ENCODE measurements around the gene ZNF425. TPM values are rescaled to one million over a fixed set of nuclear protein-coding genes. Genes with fewer than 3 reads are reported as not detected.

ZNF425 gene
- total and polyA plus RNA-seq, 9 of the 15 experiments (the other 6 are each of a cell fraction or from before 2014, with no cell fraction given) = 0.03 to 0.89 (median 0.54) TPM

GRCh38 chr7:149166142-149166541 is 40.0 kb upstream of the ZNF425 start:
- no peak overlapping the region for H3K27ac ChIP-seq (ENCODE audit: extremely low read depth, low read depth, low read length)
- DNase-seq (ENCODE audit: extremely low read depth in 1 of 4, low spot score in 3 of 4) = no peak
- peak; percentile 29; the same call in 2 of the 3 replicates for ATAC-seq
- no peaks in the 10 kb centered on the region for H3K9me3 ChIP-seq (replicated peaks; ENCODE audit: control insufficient read depth, insufficient read depth, low read depth, low read length)
- in situ Hi-C loops (cut with MboI) (no loop called here), intact Hi-C loops (cut with micrococcal nuclease) (no loop called here)
- POLR2A ChIA-PET = interaction anchor here (0.6 to 2.2 kb wide), 5 partner anchors 11 to 41 kb away, joined by 3 to 8 read pairs (median 3); no protein-coding TSS in a partner anchor
- no peaks in the 10 kb centered on the region for H3K4me1 ChIP-seq (replicated peaks in 1 of 2; ENCODE audit: control insufficient read depth in 2 of 2, insufficient read depth in 2 of 2, low read length in 2 of 2)
- 76% methylated on average over 1 of the region's 1 CpG for WGBS (ENCODE audit: insufficient coverage, low coverage, missing lambda C conversion rate)
- H3K4me3 ChIP-seq = no peak overlapping the region
- no peaks in the 10 kb centered on the region for H3K27me3 ChIP-seq (ENCODE audit: control insufficient read depth in 2 of 2, insufficient read depth in 2 of 2, low read length in 2 of 2)
- H3K79me2 ChIP-seq (ENCODE audit: control insufficient read depth, insufficient read depth, low read length) = no peaks in the 10 kb centered on the region
- H3K9me1 ChIP-seq (ENCODE audit: control insufficient read depth, insufficient read depth, low read length) = no peaks in the 10 kb centered on the region
- peaks cover 72% of the 10 kb centered on the region for H3K36me3 ChIP-seq (ENCODE audit: control insufficient read depth, insufficient read depth, low read length)
- no peak for FAIRE-seq
- H3K9ac ChIP-seq (ENCODE audit: insufficient read depth in 1 of 2, low read depth in 2 of 2, low read length in 2 of 2) = no peak overlapping the region
- no TSS peak for BruUV-seq (replicated peaks)
- no peak overlapping the region for H3K4me2 ChIP-seq (ENCODE audit: insufficient read depth, low read length)
- no peaks in the 10 kb centered on the region for H4K20me1 ChIP-seq (replicated peaks; ENCODE audit: control insufficient read depth, insufficient read depth, low read length)
- TF ChIP-seq ELK3 (CRISPR knock-in tag; IDR thresholded peaks at IDR 0.05) = no peak
- TF ChIP-seq PCBP2 (IDR thresholded peaks at IDR 0.05; ENCODE audit: low read depth, low read length, poor library complexity, severe bottlenecking) = no peak
- no peak for TF ChIP-seq MCM7 (IDR thresholded peaks at IDR 0.05)
- no peak for TF ChIP-seq HDAC8 (tag; IDR thresholded peaks at IDR 0.05)
- TF ChIP-seq CAMTA2 (CRISPR knock-in tag; conservative IDR thresholded peaks at IDR 0.05) = no peak
- TF ChIP-seq XRCC4 (IDR thresholded peaks at IDR 0.05; ENCODE audit: extremely low read depth, insufficient read depth, insufficient read length) = no peak
- no peak for TF ChIP-seq ELK1 (CRISPR knock-in tag; IDR thresholded peaks at IDR 0.05)
- no peak for TF ChIP-seq SMARCC2 (IDR thresholded peaks at IDR 0.05; ENCODE audit: low read depth)
- no peak for TF ChIP-seq ZNF77 (CRISPR knock-in tag; IDR thresholded peaks at IDR 0.05)
- TF ChIP-seq NR3C1 (CRISPR knock-in tag; IDR thresholded peaks at IDR 0.05) = no peak
- no peak for TF ChIP-seq ZBTB49 (CRISPR knock-in tag; IDR thresholded peaks at IDR 0.05; ENCODE audit: borderline replicate concordance)
- TF ChIP-seq FOS (IDR thresholded peaks at IDR 0.05; ENCODE audit: extremely low read depth, insufficient read length) = no peak
- TF ChIP-seq CXXC5 (CRISPR knock-in tag; IDR thresholded peaks at IDR 0.05) = no peak
- no peak for TF ChIP-seq SPI1 (IDR thresholded peaks at IDR 0.05; ENCODE audit: borderline replicate concordance, low read depth, low read length)
- H2AFZ ChIP-seq (ENCODE audit: low read depth, low read length) = no peak overlapping the region
- CTCF ChIA-PET (ENCODE audit: low intra/inter-chr PET ratio) = no interaction called here

Measured in K562 (cell line).